ENCODE measurements around the gene ZNF385A.
A peak's percentile ranks its signal among the peaks of the same experiment; 100 is the strongest.

The ZNF385A gene

GRCh38 chr12:54373649-54374561 is 10.6 kb downstream of the ZNF385A start:
- DNase-seq (ENCODE audit: low read depth): no peak

- no peak for DNase-seq (ENCODE audit: low read depth)
Observed at GRCh38 chr12:54372113-54372806, 12.3 kb downstream of the ZNF385A start.

GRCh38 chr12:54371328-54372112 is 13.0 kb downstream of the ZNF385A start:
- DNase-seq (ENCODE audit: low read depth): no peak

- no peak for DNase-seq (ENCODE audit: low read depth)
Observed at GRCh38 chr12:54370171-54370730, 14.3 kb downstream of the ZNF385A start.

GRCh38 chr12:54369597-54370131 is 14.9 kb downstream of the ZNF385A start:
- no peak for DNase-seq (ENCODE audit: low read depth)

GRCh38 chr12:54368709-54369596 is 15.6 kb downstream of the ZNF385A start:
- peak; percentile 73 for DNase-seq (ENCODE audit: low read depth)

- no peak for DNase-seq (ENCODE audit: low read depth)
Observed at GRCh38 chr12:54368025-54368708, 16.4 kb downstream of the ZNF385A start.

GRCh38 chr12:54364413-54364812 is 20.1 kb downstream of the ZNF385A start, which contains the start of gene GPR84:
Gene GPR84, minus strand, starts transcription at chr12:54364486. Its CDS starts 635 bp downstream, at chr12:54363851.
- DNase-seq (ENCODE audit: low read depth): no peak

- no peak for DNase-seq (ENCODE audit: low read depth)
Observed at GRCh38 chr12:54363618-54364017, 20.9 kb downstream of the ZNF385A start.

GRCh38 chr12:54363047-54363446 is 21.5 kb downstream of the ZNF385A start:
- no peak for DNase-seq (ENCODE audit: low read depth)

GRCh38 chr12:54360717-54361456 is 23.6 kb downstream of the ZNF385A start:
- no peak for DNase-seq (ENCODE audit: low read depth)

- no peak for DNase-seq (ENCODE audit: low read depth)
Observed at GRCh38 chr12:54359762-54360351, 24.7 kb downstream of the ZNF385A start.

GRCh38 chr12:54358945-54359761 is 25.4 kb downstream of the ZNF385A start:
- peak; percentile 75 for DNase-seq (ENCODE audit: low read depth)

- no peak for DNase-seq (ENCODE audit: low read depth)
Observed at GRCh38 chr12:54358191-54358944, 26.2 kb downstream of the ZNF385A start.

- DNase-seq (ENCODE audit: low read depth): no peak
Observed at GRCh38 chr12:54357506-54358190, 26.9 kb downstream of the ZNF385A start.

GRCh38 chr12:54356951-54357356 is 27.6 kb downstream of the ZNF385A start:
- no peak for DNase-seq (ENCODE audit: low read depth)

GRCh38 chr12:54356228-54356627 is 28.3 kb downstream of the ZNF385A start:
- DNase-seq (ENCODE audit: low read depth): no peak

All from stimulated activated CD8-positive, alpha-beta memory T cell treated with anti-CD3 and anti-CD28 coated beads, Interleukin-12 subunit alpha, Interleukin-12 subunit beta, amount 100 ng/mL, for 4 hours (primary cell).